SK-N-SH (cell line): Measurements from ENCODE around the gene GRB10. TPM values are rescaled to one million over a fixed set of nuclear protein-coding genes. Genes with fewer than 3 reads are reported as not detected.

Experiments used
- CTCF ChIA-PET: fragments of 300-600, 350-600 bp; formaldehyde crosslinking; extraction: SDS; loops from one replicate; lab custom pipeline; 2021; lab: Yijun Ruan, JAX
- POLR2A ChIA-PET: fragments of 350-600 bp; sonication (Branson Sonifier 250); formaldehyde crosslinking; extraction: SDS; loops from one replicate; lab custom pipeline; 2020; ENCODE audit warnings: antibody characterized with exemption, inconsistent platforms; lab: Yijun Ruan, JAX
- DNase-seq: peaks from one replicate; pipeline ENCODE4 v3.0.0; 2012
- H2AFZ ChIP-seq: fragments of 200-600 bp; sonication (generic); 2 replicates; pipeline ENCODE4 v1.8.1; 2016; ENCODE audit warnings: antibody characterized with exemption, mild to moderate bottlenecking, low read depth
- H3F3A ChIP-seq: fragments of 200-600 bp; sonication (generic); replicated peaks from 2 replicates; pipeline ENCODE3; 2016; ENCODE audit warnings: antibody characterized with exemption, mild to moderate bottlenecking; ENCODE audit not compliant: insufficient read depth
- H3K27ac ChIP-seq, 2 experiments: fragments of 200-500 bp in 1 of 2; fragments of 200-600 bp in 1 of 2; sonication (Bioruptor generic) in 1 of 2; sonication (generic), shearing (Covaris generic) in 1 of 2; 2 replicates each; pipeline versions ENCODE4 v1.5.1 to v1.6.1; 2014 to 2016; ENCODE audit warnings: low read depth in 2 of 2, inconsistent platforms in 1 of 2, low read length in 1 of 2, mild to moderate bottlenecking in 1 of 2, mixed read lengths in 1 of 2
- H3K27me3 ChIP-seq: fragments of 200-600 bp; sonication (generic), shearing (Covaris generic); 2 replicates; pipeline ENCODE4 v1.6.1; 2016; ENCODE audit warnings: mixed run types; ENCODE audit not compliant: insufficient read depth
- H3K36me3 ChIP-seq, 2 experiments: fragments of 200-500 bp in 1 of 2; fragments of 200-600 bp in 1 of 2; sonication (Bioruptor generic) in 1 of 2; sonication (generic) in 1 of 2; replicated peaks in 1 of 2; 2 replicates each; pipeline versions ENCODE3 to v1.5.1; 2014 to 2016; ENCODE audit warnings: low read length in 1 of 2, mild to moderate bottlenecking in 1 of 2; ENCODE audit not compliant: insufficient read depth in 2 of 2, control insufficient read depth in 1 of 2
- H3K4me1 ChIP-seq, 2 experiments: fragments of 200-500 bp in 1 of 2; fragments of 200-600 bp in 1 of 2; sonication (Bioruptor generic) in 1 of 2; sonication (generic), shearing (Covaris generic) in 1 of 2; 2 replicates each; pipeline versions ENCODE4 v1.5.1 to v1.6.1; 2014 to 2016; ENCODE audit warnings: low read depth in 1 of 2, low read length in 1 of 2, mixed run types in 1 of 2; ENCODE audit not compliant: insufficient read depth in 2 of 2, control insufficient read depth in 1 of 2
- H3K4me2 ChIP-seq: fragments of 200-600 bp; sonication (generic), shearing (Covaris generic); 2 replicates; pipeline ENCODE4 v1.6.1; 2017; ENCODE audit warnings: mixed run types
- H3K4me3 ChIP-seq, 2 experiments: fragments of 200-500 bp in 1 of 2; fragments of 200-600 bp in 1 of 2; sonication (Bioruptor generic) in 1 of 2; sonication (generic), shearing (Covaris generic) in 1 of 2; 2 replicates each; pipeline versions ENCODE4 v1.5.1 to v1.8.1; 2014 to 2016; ENCODE audit warnings: low read depth in 2 of 2, inconsistent platforms in 1 of 2, low read length in 1 of 2, mild to moderate bottlenecking in 1 of 2, mixed read lengths in 1 of 2, moderate library complexity in 1 of 2
- H3K79me2 ChIP-seq: fragments of 200-600 bp; sonication (generic); 2 replicates; pipeline ENCODE4 v1.8.1; 2017; ENCODE audit warnings: mild to moderate bottlenecking; ENCODE audit not compliant: insufficient read depth
- H3K9ac ChIP-seq: fragments of 200-600 bp; sonication (generic); 2 replicates; pipeline ENCODE4 v1.6.1; 2017; ENCODE audit warnings: mixed run types
- H3K9me2 ChIP-seq: fragments of 200-600 bp; sonication (generic); 2 replicates; pipeline ENCODE4 v1.6.1; 2017; ENCODE audit warnings: mixed run types
- H3K9me3 ChIP-seq: fragments of 200-600 bp; sonication (generic); 2 replicates; pipeline ENCODE4 v1.6.1; 2017; ENCODE audit warnings: mixed run types, mild to moderate bottlenecking, moderate library complexity
- H4K20me1 ChIP-seq: fragments of 200-600 bp; sonication (generic); 2 replicates; pipeline ENCODE4 v1.6.1; 2017; ENCODE audit warnings: mild to moderate bottlenecking, mixed run types; ENCODE audit not compliant: insufficient read depth
- EP300 ChIP-seq, 2 experiments: IDR thresholded peaks; 2 replicates each; pipeline versions ENCODE4 v1.4.0 to v1.6.1; 2012; ENCODE audit warnings: borderline replicate concordance in 1 of 2, low read depth in 1 of 2, low read length in 1 of 2
- FOSL2 ChIP-seq: IDR thresholded peaks from 2 replicates; pipeline ENCODE4 v1.4.0; 2012; ENCODE audit warnings: low read depth, mild to moderate bottlenecking, moderate library complexity, borderline replicate concordance
- MAX ChIP-seq: IDR thresholded peaks from 2 replicates; pipeline ENCODE4 v1.4.0; 2012; ENCODE audit warnings: low read depth
- MEF2A ChIP-seq: IDR thresholded peaks from 2 replicates; pipeline ENCODE4 v1.4.0; 2012; ENCODE audit warnings: low read depth, borderline replicate concordance
- MXI1 ChIP-seq: IDR thresholded peaks from 2 replicates; pipeline ENCODE4 v1.6.1; 2012; ENCODE audit warnings: mild to moderate bottlenecking, low read depth, low read length, improper control_type of control experiment
- NFIC ChIP-seq: IDR thresholded peaks from 2 replicates; pipeline ENCODE4 v1.4.0; 2012; ENCODE audit warnings: borderline replicate concordance
- NRF1 ChIP-seq: IDR thresholded peaks from 2 replicates; pipeline ENCODE4 v1.6.1; 2012; ENCODE audit warnings: low read depth, mild to moderate bottlenecking, low read length
- POLR2AphosphoS5 ChIP-seq: IDR thresholded peaks from 2 replicates; pipeline ENCODE4 v1.6.1; 2012; ENCODE audit warnings: low read depth, low read length
- RFX5 ChIP-seq: IDR thresholded peaks from 2 replicates; pipeline ENCODE4 v1.6.1; 2012; ENCODE audit warnings: mild to moderate bottlenecking, improper control_type of control experiment, low read length
- RXRA ChIP-seq: IDR thresholded peaks from 2 replicates; pipeline ENCODE4 v1.4.0; 2012; ENCODE audit warnings: low read depth, mild to moderate bottlenecking, borderline replicate concordance
- WGBS: methylation state at CpG from one replicate; pipeline ENCODE4 v1.1.6; 2017; ENCODE audit warnings: low lambda C conversion rate; 5-methylcytosine and 5-hydroxymethylcytosine counted together
- polyA plus RNA-seq, 3 experiments: library from polyadenylated mRNA; depleted of rRNA; stranded (reverse); fragments of >200 nt; gene quantifications; 2 replicates each; pipeline ENCODE4 v1.2.3, GENCODE V29; 2012

GRB10 gene
- polyA plus RNA-seq, 1 of the 3 experiments (the other 2 are of a cell fraction): 5.1 TPM

GRCh38 chr7:50653126-50653864 is 129.4 kb downstream of the GRB10 start:
- H3K27ac ChIP-seq: no peak overlapping the region
- H3K79me2 ChIP-seq: peaks cover 2% of the 10 kb centered on the region
- 60% methylated on average over 16 of the region's 16 CpGs for WGBS
- peaks cover 0 to 7% of the 10 kb centered on the region in 2 experiments for H3K36me3 ChIP-seq
- peaks cover 51% of the 10 kb centered on the region; the same call in 1 of the 2 replicates for H4K20me1 ChIP-seq
- peaks cover 0 to 12% of the 10 kb centered on the region in 2 experiments; a peak in 1 of 4 replicates for H3K4me1 ChIP-seq
- H3K4me2 ChIP-seq: no peak overlapping the region
- no peaks in the 10 kb centered on the region for H3K9me2 ChIP-seq
- ChIA-PET CTCF (interaction anchor here (0.9 to 2.6 kb wide), 9 partner anchors 8 to 448 kb away, joined by 3 to 14 read pairs (median 4); no protein-coding TSS in a partner anchor), POLR2A (no interaction called here)
- no peak overlapping the region for H3K4me3 ChIP-seq
- no peaks in the 10 kb centered on the region for H3F3A ChIP-seq
- H3K27me3 ChIP-seq: no peaks in the 10 kb centered on the region
- TF ChIP-seq FOSL2 (no peak), RFX5 (no peak), RXRA (no peak), NRF1 (no peak), EP300 (IDR thresholded peaks at IDR 0.05; ENCODE audit: borderline replicate concordance in 1 of 2, low read depth in 1 of 2, low read length in 1 of 2) (no peak), MXI1 (no peak), NFIC (no peak)
- H2AFZ ChIP-seq: no peak overlapping the region
- H3K9ac ChIP-seq: no peak overlapping the region
- DNase-seq: no peak
- H3K9me3 ChIP-seq: no peaks in the 10 kb centered on the region

DNA sequence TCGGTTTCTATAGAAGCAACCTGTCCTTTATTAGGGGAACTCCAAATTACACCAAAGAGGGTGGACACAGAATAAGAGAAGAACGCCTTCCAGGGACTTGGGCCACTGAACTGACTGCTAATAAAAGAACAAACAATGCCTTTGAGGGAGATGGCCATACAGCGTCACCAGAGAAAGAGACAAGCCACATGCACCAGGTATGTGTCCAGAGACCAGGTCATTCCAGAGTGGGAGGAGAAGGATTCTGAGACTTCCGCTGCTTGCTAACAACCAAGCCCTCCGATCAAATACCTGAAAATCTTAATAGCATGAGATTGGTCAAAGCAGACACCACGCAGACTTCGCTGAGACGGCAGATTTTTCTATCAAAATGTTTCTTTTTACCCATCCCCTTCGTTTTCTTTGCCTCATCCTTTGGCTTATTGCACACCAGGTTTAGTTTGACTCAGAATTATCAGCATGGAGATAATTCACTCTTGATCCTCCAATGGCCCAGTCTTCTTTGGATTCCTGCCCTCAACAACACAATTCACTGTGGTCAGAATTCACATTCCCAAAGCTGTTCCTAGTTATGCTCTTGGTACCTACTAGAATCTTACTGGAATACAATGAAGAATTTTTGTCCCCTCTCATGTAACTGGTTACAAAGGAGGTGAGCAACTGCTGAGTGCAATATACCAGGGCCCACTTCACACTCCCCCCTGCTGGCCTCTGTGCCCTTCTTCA is 130.1 kb downstream of the GRB10 start:
- H3K27me3 ChIP-seq: no peaks in the 10 kb centered on the region
- no peaks in the 10 kb centered on the region for H3K9me3 ChIP-seq
- 66% methylated on average over 9 of the region's 9 CpGs for WGBS
- no peak overlapping the region for H3K9ac ChIP-seq
- peaks cover 51% of the 10 kb centered on the region; the same call in 1 of the 2 replicates for H4K20me1 ChIP-seq
- peaks cover 0 to 7% of the 10 kb centered on the region in 2 experiments for H3K36me3 ChIP-seq
- no peak overlapping the region for H3K27ac ChIP-seq
- no peak overlapping the region for H3K4me3 ChIP-seq
- H3F3A ChIP-seq: no peaks in the 10 kb centered on the region
- POLR2A ChIA-PET: no interaction called here
- no peak for TF ChIP-seq MAX
- no peak for TF ChIP-seq MEF2A
- no peak for TF ChIP-seq POLR2AphosphoS5
- CTCF ChIA-PET: interaction anchor here (1.0 to 2.6 kb wide), 3 partner anchors 9 to 35 kb away, joined by 3 to 14 read pairs (median 5); no protein-coding TSS in a partner anchor
- H3K9me2 ChIP-seq: no peaks in the 10 kb centered on the region
- no peak overlapping the region for H3K4me2 ChIP-seq
- peaks cover 0 to 12% of the 10 kb centered on the region in 2 experiments; a peak in 1 of 4 replicates for H3K4me1 ChIP-seq
- no peak overlapping the region for H2AFZ ChIP-seq
- peaks cover 2% of the 10 kb centered on the region for H3K79me2 ChIP-seq
- no peak for DNase-seq
